NT2/D1 (cell line): ENCODE measurements around the gene NR2C2.

ENCODE experiments used
- SUZ12 ChIP-seq: IDR thresholded peaks from 2 replicates; pipeline ENCODE4 v1.6.1; 2011; ENCODE audit not compliant: insufficient read length, insufficient read depth; ENCODE audit errors: extremely low read depth
- YY1 ChIP-seq: IDR thresholded peaks from 2 replicates; pipeline ENCODE4 v1.6.1; 2011; ENCODE audit not compliant: insufficient read length, insufficient read depth
- ZNF274 ChIP-seq: IDR thresholded peaks from 2 replicates; pipeline ENCODE4 v1.6.1; 2011; ENCODE audit warnings: mild to moderate bottlenecking, low read depth, low read length

GRCh38 chr3:14997941-14998340 lies 50.6 kb downstream of the NR2C2 start:
- no peak for TF ChIP-seq ZNF274
- no peak for TF ChIP-seq YY1
- TF ChIP-seq SUZ12 = no peak
